Cardiac fibroblast (primary cell): ENCODE data around the gene TEP1.
A peak's percentile ranks its signal among the peaks of the same experiment; 100 is the strongest.
"Not testable (repeated sequence)": the region's sequence is repeated elsewhere in the genome, so short reads cannot be mapped to it uniquely, and the experiment has no call there.

Source experiments
- DNase-seq, 2 donors: peaks; one replicate each; pipeline versions ENCODE4 v3.0.0 to v3.0.0-alpha.2; 2010; ENCODE audit warnings: low read depth in 2 of 2
- H3K4me3 ChIP-seq, 2 donors: replicated peaks in 1 of 2; 1 replicate in 1 of 2; 2 replicates in 1 of 2; pipeline ENCODE4 v1.5.1; 2011; ENCODE audit warnings: low read depth in 2 of 2, low read length in 2 of 2, mild to moderate bottlenecking in 2 of 2, moderate library complexity in 1 of 2
- TF ChIP-seq, protein P1 (sequence below): IDR thresholded peaks from one replicate; pipeline ENCODE4 v1.5.1; 2011; ENCODE audit warnings: low read depth, mild to moderate bottlenecking, low read length, inconsistent platforms

TEP1 gene

DNA sequence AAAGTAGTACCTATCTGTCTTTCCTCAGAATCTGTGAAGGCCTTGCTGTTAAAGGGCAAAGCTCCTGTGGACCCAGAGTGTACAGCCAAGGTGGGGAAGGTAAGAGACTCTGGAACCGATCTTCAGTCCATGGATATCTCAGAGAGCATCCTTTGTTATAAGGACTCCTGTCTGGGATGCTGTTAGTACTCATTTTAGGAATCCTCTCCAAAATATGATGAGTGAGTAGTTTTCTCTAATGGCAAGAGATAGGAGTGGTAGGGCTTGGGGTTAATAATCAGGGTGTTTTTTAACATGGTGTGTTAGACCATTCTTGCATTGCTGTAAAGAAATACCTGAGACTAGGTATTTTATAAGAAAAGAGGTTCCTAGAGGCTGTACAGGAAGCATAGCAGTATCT is 67.9 kb downstream of the TEP1 start:
- no peak for DNase-seq
- TF ChIP-seq, protein P1, sequence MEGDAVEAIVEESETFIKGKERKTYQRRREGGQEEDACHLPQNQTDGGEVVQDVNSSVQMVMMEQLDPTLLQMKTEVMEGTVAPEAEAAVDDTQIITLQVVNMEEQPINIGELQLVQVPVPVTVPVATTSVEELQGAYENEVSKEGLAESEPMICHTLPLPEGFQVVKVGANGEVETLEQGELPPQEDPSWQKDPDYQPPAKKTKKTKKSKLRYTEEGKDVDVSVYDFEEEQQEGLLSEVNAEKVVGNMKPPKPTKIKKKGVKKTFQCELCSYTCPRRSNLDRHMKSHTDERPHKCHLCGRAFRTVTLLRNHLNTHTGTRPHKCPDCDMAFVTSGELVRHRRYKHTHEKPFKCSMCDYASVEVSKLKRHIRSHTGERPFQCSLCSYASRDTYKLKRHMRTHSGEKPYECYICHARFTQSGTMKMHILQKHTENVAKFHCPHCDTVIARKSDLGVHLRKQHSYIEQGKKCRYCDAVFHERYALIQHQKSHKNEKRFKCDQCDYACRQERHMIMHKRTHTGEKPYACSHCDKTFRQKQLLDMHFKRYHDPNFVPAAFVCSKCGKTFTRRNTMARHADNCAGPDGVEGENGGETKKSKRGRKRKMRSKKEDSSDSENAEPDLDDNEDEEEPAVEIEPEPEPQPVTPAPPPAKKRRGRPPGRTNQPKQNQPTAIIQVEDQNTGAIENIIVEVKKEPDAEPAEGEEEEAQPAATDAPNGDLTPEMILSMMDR: no peak
- H3K4me3 ChIP-seq: no peak overlapping the region

- TF ChIP-seq, protein P1: no peak
- DNase-seq: peak; percentile 26 to 60
- H3K4me3 ChIP-seq: peak overlapping the region; percentile 72 to 92
These were observed 69.5 kb downstream of the TEP1 start for GRCh38 chr14:20343862-20344220.

DNA sequence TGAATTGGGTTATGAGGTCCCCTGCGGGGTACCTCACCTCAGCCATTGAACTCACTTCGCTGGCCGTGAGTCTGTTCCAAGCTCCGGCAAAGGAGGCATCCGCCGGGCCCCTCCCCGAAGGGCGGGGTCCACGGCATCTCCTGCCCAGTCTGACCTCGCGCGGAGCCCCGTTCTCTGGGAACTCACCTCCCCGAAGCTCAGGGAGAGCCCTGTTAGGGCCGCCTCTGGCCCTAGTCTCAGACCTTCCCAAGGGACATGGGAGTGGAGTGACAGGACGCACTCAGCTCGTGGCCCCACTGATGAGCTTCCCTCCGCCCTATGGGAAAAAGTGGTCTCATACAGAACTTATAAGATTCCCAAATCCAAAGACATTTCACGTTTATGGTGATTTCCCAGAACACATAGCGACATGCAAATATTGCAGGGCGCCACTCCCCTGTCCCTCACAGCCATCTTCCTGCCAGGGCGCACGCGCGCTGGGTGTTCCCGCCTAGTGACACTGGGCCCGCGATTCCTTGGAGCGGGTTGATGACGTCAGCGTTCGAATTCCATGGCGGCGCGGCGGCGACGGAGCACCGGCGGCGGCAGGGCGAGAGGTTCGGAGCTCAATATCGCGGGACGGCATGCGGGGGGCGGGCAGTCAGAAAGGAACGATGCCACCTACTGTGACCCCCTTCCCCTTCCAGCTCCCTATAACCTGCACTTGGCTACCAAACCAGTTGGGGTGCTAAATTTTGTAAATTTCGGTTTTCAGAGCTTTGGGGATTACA is 70.0 kb downstream of the TEP1 start, which contains the start of gene PARP2:
Gene PARP2 (plus strand): TSS at position 544 of the 770 bp plus-strand sequence. CDS start 7 bp downstream, at position 551.
- TF ChIP-seq, protein P1: no peak
- peak; percentile 100 for DNase-seq
- H3K4me3 ChIP-seq: peak within 1 kb of the TSS; percentile 72 to 92

- no peak for DNase-seq
- peak overlapping the region in 1 of 2 donors; percentile 74 for H3K4me3 ChIP-seq
- TF ChIP-seq, protein P1: no peak
These were observed 71.7 kb downstream of the TEP1 start for GRCh38 chr14:20341646-20342045.

DNA sequence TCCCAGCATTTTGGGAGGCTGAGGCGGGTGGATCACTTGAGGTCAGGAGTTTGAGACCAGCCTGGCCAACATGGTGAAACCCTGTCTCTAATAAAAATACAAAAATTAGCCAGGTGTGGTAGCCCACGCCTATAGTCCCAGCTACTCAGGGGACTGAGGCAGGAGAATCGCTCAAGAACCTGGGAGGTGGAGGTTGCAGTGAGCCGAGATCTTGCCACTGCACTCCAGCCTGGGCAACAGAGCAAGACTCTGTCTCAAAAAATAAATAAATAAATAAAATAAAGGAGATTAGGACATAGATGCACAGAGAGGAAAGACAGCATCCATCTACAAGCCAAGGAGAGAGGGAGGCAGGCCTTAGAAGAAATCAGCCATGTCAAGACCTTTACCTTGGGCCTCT is 72.3 kb downstream of the TEP1 start:
- DNase-seq, H3K4me3 ChIP-seq: not testable (repeated sequence)

DNA sequence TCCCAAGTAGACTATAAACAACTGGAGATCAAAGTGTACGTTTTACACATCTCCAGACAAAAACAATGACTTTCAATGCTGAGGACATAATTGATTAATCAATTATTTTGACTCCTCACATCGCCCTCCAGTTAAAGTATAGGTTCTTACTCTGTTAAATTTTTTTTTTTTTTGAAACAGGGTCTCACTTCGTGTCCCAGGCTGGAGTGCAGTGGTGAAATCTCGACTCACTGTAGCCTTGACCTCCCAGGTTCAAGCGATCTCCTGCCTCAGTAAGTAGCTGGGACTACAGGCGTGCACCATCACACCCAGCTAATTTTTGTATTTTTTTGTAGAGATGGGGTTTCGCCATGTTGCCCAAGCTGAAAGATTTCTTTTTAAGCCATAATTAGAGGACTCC is 79.3 kb downstream of the TEP1 start:
- no peak overlapping the region for H3K4me3 ChIP-seq
- DNase-seq: no peak
- TF ChIP-seq, protein P1: no peak

- TF ChIP-seq, protein P1: no peak
- DNase-seq: no peak
- H3K4me3 ChIP-seq: peak overlapping the region; percentile 60 to 67
These were observed 79.8 kb downstream of the TEP1 start for GRCh38 chr14:20333494-20333841.
